Loucy (cell line): ENCODE results near the gene UFSP1.

ENCODE experiments used
- H2AFZ ChIP-seq: fragments of 200-600 bp; sonication (generic); 2 replicates; pipeline ENCODE4 v1.6.0; 2016; ENCODE audit warnings: antibody characterized with exemption, mild to moderate bottlenecking, low read length, moderate library complexity
- H3F3A ChIP-seq: fragments of 200-600 bp; 2 replicates; pipeline ENCODE4 v1.6.0; 2016; ENCODE audit warnings: antibody characterized with exemption, low read depth, mild to moderate bottlenecking
- H3K27me3 ChIP-seq: fragments of 200-600 bp; sonication (generic); 2 replicates; pipeline ENCODE4 v1.6.1; 2014; ENCODE audit warnings: low read length, mild to moderate bottlenecking; ENCODE audit not compliant: insufficient read depth, poor library complexity, severe bottlenecking
- H3K36me3 ChIP-seq: fragments of 200-600 bp; sonication (generic); 2 replicates; pipeline ENCODE4 v1.6.1; 2016; ENCODE audit warnings: low read length; ENCODE audit not compliant: insufficient read depth
- H3K4me1 ChIP-seq: fragments of 200-600 bp; sonication (generic); 2 replicates; pipeline ENCODE4 v1.5.1; 2014; ENCODE audit warnings: low read length, mild to moderate bottlenecking; ENCODE audit not compliant: insufficient read depth, poor library complexity, severe bottlenecking
- H3K4me2 ChIP-seq: fragments of 200-600 bp; sonication (generic); 2 replicates; pipeline ENCODE4 v1.6.0; 2014; ENCODE audit warnings: antibody characterized with exemption, low read length, low read depth, mild to moderate bottlenecking; ENCODE audit not compliant: poor library complexity, severe bottlenecking
- H3K4me3 ChIP-seq: fragments of 200-600 bp; sonication (generic); 2 replicates; pipeline ENCODE4 v1.5.1; 2014; ENCODE audit warnings: low read length, mild to moderate bottlenecking, mixed read lengths; ENCODE audit not compliant: poor library complexity, severe bottlenecking
- H3K79me2 ChIP-seq: fragments of 200-600 bp; sonication (generic); 2 replicates; pipeline ENCODE4 v1.6.1; 2014; ENCODE audit warnings: low read length; ENCODE audit not compliant: insufficient read depth
- H3K9ac ChIP-seq: fragments of 200-600 bp; sonication (generic); 2 replicates; pipeline ENCODE4 v1.6.0; 2014; ENCODE audit warnings: mild to moderate bottlenecking, low read depth, low read length, moderate library complexity; ENCODE audit not compliant: poor library complexity, severe bottlenecking
- H3K9me2 ChIP-seq: fragments of 200-600 bp; sonication (generic); replicated peaks from 2 replicates; pipeline ENCODE4 v1.6.1; 2016; ENCODE audit warnings: low read depth, low read length, mixed read lengths
- H3K9me3 ChIP-seq: fragments of 200-600 bp; sonication (generic); 2 replicates; pipeline ENCODE4 v1.6.1; 2014; ENCODE audit warnings: mild to moderate bottlenecking, antibody characterized with exemption, low read length, low read depth; ENCODE audit not compliant: insufficient read depth
- H4K20me1 ChIP-seq: fragments of 200-600 bp; sonication (generic); 2 replicates; pipeline ENCODE4 v1.6.0; 2014; ENCODE audit warnings: antibody characterized with exemption, low read length, mild to moderate bottlenecking; ENCODE audit not compliant: insufficient read depth, poor library complexity, severe bottlenecking
- EZH2phosphoT487 ChIP-seq: fragments of 200-600 bp; IDR thresholded peaks from 2 replicates; pipeline ENCODE4 v1.6.1; 2018; ENCODE audit warnings: antibody characterized with exemption, mild to moderate bottlenecking, moderate library complexity, borderline replicate concordance
- TF ChIP-seq, protein P1 (sequence below): fragments of 200-600 bp; sonication (generic); conservative IDR thresholded peaks from 2 replicates; pipeline ENCODE4 v1.5.1; 2014; ENCODE audit warnings: mild to moderate bottlenecking, antibody characterized with exemption, low read length

UFSP1 gene

DNA sequence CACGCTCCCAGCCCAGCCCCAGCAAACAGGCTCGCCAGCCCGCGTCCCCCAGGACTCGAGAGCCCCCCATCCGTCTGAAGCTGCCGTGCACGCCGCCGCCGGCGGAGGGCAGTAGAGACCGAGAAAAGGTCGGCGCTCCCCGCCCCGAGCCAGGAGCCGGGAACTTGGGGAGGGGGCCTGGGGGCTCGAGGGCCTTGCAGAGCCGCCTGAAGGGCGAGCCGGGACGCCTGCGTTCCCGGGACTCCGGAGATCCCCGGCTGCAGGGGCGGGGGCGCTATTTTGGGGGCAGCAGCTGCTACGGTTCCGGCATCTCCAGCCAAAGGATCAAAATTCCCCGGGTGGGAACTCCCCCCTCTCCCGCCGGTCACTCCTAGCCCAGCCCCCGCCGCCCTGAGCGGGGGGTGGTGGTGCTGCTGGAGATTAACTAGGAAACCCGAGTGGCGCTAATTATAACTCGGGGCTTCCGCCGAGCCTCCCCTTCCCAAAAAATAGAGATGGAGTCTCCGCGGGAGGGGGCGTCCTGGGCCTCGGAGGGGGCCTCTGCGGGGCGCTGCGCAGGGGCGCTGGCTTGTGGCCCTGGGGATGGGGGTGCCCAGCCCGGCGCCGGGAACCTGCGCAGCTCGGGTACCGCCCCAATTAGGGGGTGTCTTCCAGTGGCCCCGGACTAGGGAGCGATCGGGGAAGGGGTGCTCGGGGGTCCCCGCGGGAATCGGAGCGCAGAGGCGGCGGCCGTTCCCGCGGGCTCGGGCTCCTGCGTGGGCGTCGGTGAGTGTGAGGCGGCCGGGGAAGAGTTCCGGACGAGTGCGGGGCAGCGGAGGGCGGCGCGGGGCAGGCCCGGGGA lies 5.6 kb upstream of the UFSP1 start:
- no peaks in the 10 kb centered on the region for H4K20me1 ChIP-seq
- no peaks in the 10 kb centered on the region for H3F3A ChIP-seq
- no peaks in the 10 kb centered on the region for H3K36me3 ChIP-seq
- H3K4me3 ChIP-seq: no peak overlapping the region
- no peaks in the 10 kb centered on the region for H3K79me2 ChIP-seq
- no peaks in the 10 kb centered on the region for H3K9me3 ChIP-seq
- no peak overlapping the region for H3K4me2 ChIP-seq
- no peak for TF ChIP-seq EZH2phosphoT487
- TF ChIP-seq, protein P1, sequence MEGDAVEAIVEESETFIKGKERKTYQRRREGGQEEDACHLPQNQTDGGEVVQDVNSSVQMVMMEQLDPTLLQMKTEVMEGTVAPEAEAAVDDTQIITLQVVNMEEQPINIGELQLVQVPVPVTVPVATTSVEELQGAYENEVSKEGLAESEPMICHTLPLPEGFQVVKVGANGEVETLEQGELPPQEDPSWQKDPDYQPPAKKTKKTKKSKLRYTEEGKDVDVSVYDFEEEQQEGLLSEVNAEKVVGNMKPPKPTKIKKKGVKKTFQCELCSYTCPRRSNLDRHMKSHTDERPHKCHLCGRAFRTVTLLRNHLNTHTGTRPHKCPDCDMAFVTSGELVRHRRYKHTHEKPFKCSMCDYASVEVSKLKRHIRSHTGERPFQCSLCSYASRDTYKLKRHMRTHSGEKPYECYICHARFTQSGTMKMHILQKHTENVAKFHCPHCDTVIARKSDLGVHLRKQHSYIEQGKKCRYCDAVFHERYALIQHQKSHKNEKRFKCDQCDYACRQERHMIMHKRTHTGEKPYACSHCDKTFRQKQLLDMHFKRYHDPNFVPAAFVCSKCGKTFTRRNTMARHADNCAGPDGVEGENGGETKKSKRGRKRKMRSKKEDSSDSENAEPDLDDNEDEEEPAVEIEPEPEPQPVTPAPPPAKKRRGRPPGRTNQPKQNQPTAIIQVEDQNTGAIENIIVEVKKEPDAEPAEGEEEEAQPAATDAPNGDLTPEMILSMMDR: peak; percentile 75
- H3K27me3 ChIP-seq: no peaks in the 10 kb centered on the region
- no peak overlapping the region for H3K9ac ChIP-seq
- peaks cover 4% of the 10 kb centered on the region for H3K4me1 ChIP-seq
- H2AFZ ChIP-seq: no peak overlapping the region
- H3K9me2 ChIP-seq: no peaks in the 10 kb centered on the region

GRCh38 chr7:100893910-100894721 lies 4.6 kb upstream of the UFSP1 start:
- H3K4me2 ChIP-seq: no peak overlapping the region
- H3K4me1 ChIP-seq: peaks cover 9% of the 10 kb centered on the region
- no peaks in the 10 kb centered on the region for H3K9me2 ChIP-seq
- H3K4me3 ChIP-seq: no peak overlapping the region
- no peak for TF ChIP-seq EZH2phosphoT487
- TF ChIP-seq, protein P1: no peak
- H3K9me3 ChIP-seq: no peaks in the 10 kb centered on the region
- H3K9ac ChIP-seq: no peak overlapping the region
- no peaks in the 10 kb centered on the region for H3K27me3 ChIP-seq
- H3K36me3 ChIP-seq: no peaks in the 10 kb centered on the region; the same call in 1 of the 2 replicates
- no peaks in the 10 kb centered on the region for H4K20me1 ChIP-seq
- H3K79me2 ChIP-seq: no peaks in the 10 kb centered on the region; the same call in 1 of the 2 replicates
- no peaks in the 10 kb centered on the region for H3F3A ChIP-seq
- no peak overlapping the region for H2AFZ ChIP-seq

- Histone ChIP-seq H3K27me3 (no peaks in the 10 kb centered on the region), H3F3A (no peaks in the 10 kb centered on the region), H3K9me3 (no peaks in the 10 kb centered on the region), H3K36me3 (peaks cover 6% of the 10 kb centered on the region; the same call in 1 of the 2 replicates), H3K79me2 (peaks cover 1% of the 10 kb centered on the region; the same call in 1 of the 2 replicates), H2AFZ (no peak overlapping the region), H4K20me1 (no peaks in the 10 kb centered on the region), H3K4me3 (no peak overlapping the region), H3K4me1 (peaks cover 14% of the 10 kb centered on the region), H3K9me2 (no peaks in the 10 kb centered on the region), H3K9ac (no peak overlapping the region), H3K4me2 (no peak overlapping the region)
- TF ChIP-seq, protein P1: no peak
- TF ChIP-seq EZH2phosphoT487: no peak
Observed at GRCh38 chr7:100893318-100893895, 3.9 kb upstream of the UFSP1 start.
